ENCODE data around the gene MRTFB. TPM values are rescaled to one million over a fixed set of nuclear protein-coding genes. Genes with fewer than 3 reads are reported as not detected.

MRTFB gene
- total and polyA plus RNA-seq, 2 experiments from 2014 or later = 13.9 to 22.2 TPM

DNA sequence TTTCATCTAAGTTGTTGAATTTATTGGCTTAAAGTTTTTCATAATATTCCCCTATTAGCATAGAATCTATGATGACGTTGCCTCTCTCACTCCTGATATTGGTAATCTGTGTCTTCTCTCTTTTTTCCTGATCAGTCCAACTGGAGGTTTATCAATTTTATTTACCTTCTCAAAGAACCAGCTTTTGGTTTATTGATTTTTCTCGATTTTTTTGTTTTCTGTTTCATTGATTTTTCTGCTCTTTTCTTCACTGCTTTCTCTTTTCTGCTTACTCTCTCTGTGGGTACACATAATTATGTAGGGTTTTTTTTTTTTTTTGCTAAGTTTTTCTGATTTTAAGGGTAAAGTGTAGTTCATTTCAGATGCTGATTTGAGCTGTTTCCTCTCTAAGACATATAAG lies 29.7 kb downstream of the MRTFB start:
- Histone ChIP-seq H3K4me3 (no peak overlapping the region), H3K4me1 (ENCODE audit: insufficient read depth) (peaks cover 21% of the 10 kb centered on the region), H3K9me2 (ENCODE audit: insufficient read depth) (no peaks in the 10 kb centered on the region), H3K27me3 (ENCODE audit: insufficient read depth) (no peaks in the 10 kb centered on the region), H3K27ac (ENCODE audit: low read depth) (no peak overlapping the region), H4K20me1 (replicated peaks; ENCODE audit: insufficient read depth) (peaks cover 25% of the 10 kb centered on the region), H3K4me2 (no peak overlapping the region), H3F3A (replicated peaks; ENCODE audit: low read depth) (no peaks in the 10 kb centered on the region), H3K36me3 (ENCODE audit: insufficient read depth) (no peaks in the 10 kb centered on the region), H2AFZ (no peak overlapping the region), H3K79me2 (replicated peaks; ENCODE audit: insufficient read depth) (peaks cover 94% of the 10 kb centered on the region)
- Mint-ChIP-seq H3K27ac (peak overlapping the region; percentile 32; the same call in 1 of the 2 replicates), H3K4me3 (no peak overlapping the region), H3K27me3 (ENCODE audit: insufficient read depth, low read depth, poor library complexity) (no peaks in the 10 kb centered on the region), H3K4me1 (peaks cover 36% of the 10 kb centered on the region), H3K9me3 (no peaks in the 10 kb centered on the region), H3K36me3 (ENCODE audit: low read depth) (no peaks in the 10 kb centered on the region; the same call in 2 of the 3 replicates)
- ATAC-seq (no peak), DNase-seq (ENCODE audit: low spot score) (no peak)
- no peak for TF ChIP-seq EZH2 (IDR thresholded peaks at IDR 0.05; ENCODE audit: low read depth, unreplicated experiment)
- no peak for TF ChIP-seq STAT1 (IDR thresholded peaks at IDR 0.05; ENCODE audit: unreplicated experiment)
- TF ChIP-seq JUNB (IDR thresholded peaks at IDR 0.05; ENCODE audit: unreplicated experiment) = no peak
- no peak for TF ChIP-seq ZNF331 (CRISPR knock-in tag; IDR thresholded peaks at IDR 0.05; ENCODE audit: low read depth)

DNA sequence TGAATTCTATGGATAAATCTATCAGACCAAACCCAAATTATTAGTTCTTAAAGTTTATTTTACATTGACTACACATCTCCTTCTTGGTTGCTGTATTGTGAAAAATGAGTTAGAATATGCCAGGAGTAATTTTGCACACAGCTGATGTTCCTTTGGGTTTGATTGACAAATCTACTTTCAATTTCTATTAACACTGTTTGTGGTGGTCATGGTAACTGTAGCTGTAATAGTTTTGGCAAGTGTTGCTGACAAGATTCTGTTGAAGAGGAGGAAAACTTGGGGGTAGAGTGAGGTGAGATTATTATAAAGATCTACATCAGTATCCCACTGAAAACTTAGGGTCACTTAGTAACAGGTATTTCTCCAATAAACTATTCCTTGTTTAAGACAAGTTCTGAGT lies 30.3 kb downstream of the MRTFB start:
- Histone ChIP-seq H3K79me2 (replicated peaks; ENCODE audit: insufficient read depth) (peaks cover 98% of the 10 kb centered on the region), H3K4me3 (no peak overlapping the region), H3K27ac (ENCODE audit: low read depth) (no peak overlapping the region), H3K27me3 (ENCODE audit: insufficient read depth) (no peaks in the 10 kb centered on the region), H3F3A (replicated peaks; ENCODE audit: low read depth) (no peaks in the 10 kb centered on the region), H3K4me2 (no peak overlapping the region), H3K4me1 (ENCODE audit: insufficient read depth) (peaks cover 21% of the 10 kb centered on the region), H3K36me3 (ENCODE audit: insufficient read depth) (no peaks in the 10 kb centered on the region), H2AFZ (no peak overlapping the region), H3K9me2 (ENCODE audit: insufficient read depth) (no peaks in the 10 kb centered on the region), H4K20me1 (replicated peaks; ENCODE audit: insufficient read depth) (peaks cover 26% of the 10 kb centered on the region)
- Mint-ChIP-seq H3K27me3 (ENCODE audit: insufficient read depth, low read depth, poor library complexity) (no peaks in the 10 kb centered on the region), H3K9me3 (no peaks in the 10 kb centered on the region), H3K27ac (no peak overlapping the region), H3K4me3 (no peak overlapping the region), H3K36me3 (ENCODE audit: low read depth) (no peaks in the 10 kb centered on the region; the same call in 2 of the 3 replicates), H3K4me1 (peaks cover 36% of the 10 kb centered on the region)
- DNase-seq (ENCODE audit: low spot score) = no peak
- no peak for ATAC-seq
- TF ChIP-seq REST (IDR thresholded peaks at IDR 0.05; ENCODE audit: unreplicated experiment) (no peak), ZNF331 (CRISPR knock-in tag; IDR thresholded peaks at IDR 0.05; ENCODE audit: low read depth) (no peak), EZH2phosphoT487 (IDR thresholded peaks at IDR 0.05; ENCODE audit: unreplicated experiment) (no peak), ZNF462 (CRISPR knock-in tag; IDR thresholded peaks at IDR 0.05) (no peak), ZNF114 (CRISPR knock-in tag; IDR thresholded peaks at IDR 0.05) (no peak), POLR2AphosphoS5 (IDR thresholded peaks at IDR 0.05; ENCODE audit: low read depth) (no peak), NANOG (IDR thresholded peaks at IDR 0.05; ENCODE audit: borderline replicate concordance) (no peak), JUNB (IDR thresholded peaks at IDR 0.05; ENCODE audit: unreplicated experiment) (no peak), CREB1 (CRISPR knock-in tag; IDR thresholded peaks at IDR 0.05; ENCODE audit: low read depth) (no peak)
